ENCODE data around the gene TRIM38.
"Not testable (repeated sequence)": the region's sequence is repeated elsewhere in the genome, so short reads cannot be mapped to it uniquely, and the experiment has no call there.

The TRIM38 gene

GRCh38 chr6:25939593-25939992 is 23.0 kb upstream of the TRIM38 start:
- DNase-seq, result no peak

GRCh38 chr6:25942561-25943147 is 19.9 kb upstream of the TRIM38 start:
- DNase-seq, result no peak

- no peak for DNase-seq
Observed at GRCh38 chr6:25943887-25944286, 18.7 kb upstream of the TRIM38 start.

- no peak for DNase-seq
Observed at GRCh38 chr6:25944688-25945574, 17.7 kb upstream of the TRIM38 start.

GRCh38 chr6:25945738-25946137 is 16.9 kb upstream of the TRIM38 start:
- not testable (repeated sequence) for DNase-seq

- DNase-seq, result no peak
Observed at GRCh38 chr6:25946631-25947030, 16.0 kb upstream of the TRIM38 start.

- not testable (repeated sequence) for DNase-seq
Observed at GRCh38 chr6:25947492-25947891, 15.1 kb upstream of the TRIM38 start.

- DNase-seq, result no peak
Observed at GRCh38 chr6:25949695-25950094, 12.9 kb upstream of the TRIM38 start.

GRCh38 chr6:25950297-25950696 is 12.3 kb upstream of the TRIM38 start:
- no peak for DNase-seq

GRCh38 chr6:25951296-25952032 is 11.1 kb upstream of the TRIM38 start:
- no peak for DNase-seq

GRCh38 chr6:25952535-25952934 is 10.1 kb upstream of the TRIM38 start:
- no peak for DNase-seq

- no peak for DNase-seq
Observed at GRCh38 chr6:25953733-25954132, 8.9 kb upstream of the TRIM38 start.

GRCh38 chr6:25954756-25955155 is 7.8 kb upstream of the TRIM38 start:
- DNase-seq, result no peak

GRCh38 chr6:25956226-25956625 is 6.4 kb upstream of the TRIM38 start:
- no peak for DNase-seq

GRCh38 chr6:25958700-25959162 is 3.9 kb upstream of the TRIM38 start:
- no peak for DNase-seq

- DNase-seq, result no peak
Observed at GRCh38 chr6:25959890-25960536, 2.6 kb upstream of the TRIM38 start.

- no peak for DNase-seq
Observed at GRCh38 chr6:25960734-25961133, 1.9 kb upstream of the TRIM38 start.

- DNase-seq, result no peak
Observed at GRCh38 chr6:25961619-25962148, 918 bp upstream of the TRIM38 start.

GRCh38 chr6:25963426-25964123 is 973 bp downstream of the TRIM38 start:
- DNase-seq, result no peak

- DNase-seq, result no peak
Observed at GRCh38 chr6:25965058-25965457, 2.5 kb downstream of the TRIM38 start.

- DNase-seq, result no peak
Observed at GRCh38 chr6:25966711-25967110, 4.1 kb downstream of the TRIM38 start.

Measured in amygdala (tissue), 56 donors.